ENCODE data around the gene STK10. TPM values are rescaled to one million over a fixed set of nuclear protein-coding genes. Genes with fewer than 3 reads are reported as not detected.

The STK10 gene
- total and polyA plus RNA-seq, 9 of the 15 experiments (the other 6 are each of a cell fraction or from before 2014, with no cell fraction given), result 0.30 to 6.7 (median 2.4) TPM

DNA sequence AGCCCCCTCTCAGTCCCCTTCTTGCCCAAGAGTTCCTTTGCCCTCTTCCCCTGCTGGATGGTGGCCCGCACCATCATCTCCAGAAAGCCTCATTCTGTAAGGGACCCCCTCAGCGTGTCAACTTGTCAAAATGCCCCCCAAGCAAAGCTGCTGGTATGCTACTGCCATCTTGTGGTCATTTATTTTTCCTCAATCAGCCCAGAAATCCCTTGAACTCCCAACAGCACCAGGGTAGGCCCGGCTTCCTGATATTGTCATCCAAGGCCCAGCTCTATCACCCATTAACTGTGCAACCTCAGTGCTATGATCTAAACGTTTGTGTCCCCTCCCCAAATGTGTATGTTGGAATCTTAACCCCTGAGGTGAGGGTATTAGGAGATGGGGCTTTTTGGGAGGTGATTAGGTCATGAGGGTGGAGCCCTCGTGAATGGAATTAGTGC, 128.3 kb downstream of the STK10 start (continued):
- TF ChIP-seq, protein P1, sequence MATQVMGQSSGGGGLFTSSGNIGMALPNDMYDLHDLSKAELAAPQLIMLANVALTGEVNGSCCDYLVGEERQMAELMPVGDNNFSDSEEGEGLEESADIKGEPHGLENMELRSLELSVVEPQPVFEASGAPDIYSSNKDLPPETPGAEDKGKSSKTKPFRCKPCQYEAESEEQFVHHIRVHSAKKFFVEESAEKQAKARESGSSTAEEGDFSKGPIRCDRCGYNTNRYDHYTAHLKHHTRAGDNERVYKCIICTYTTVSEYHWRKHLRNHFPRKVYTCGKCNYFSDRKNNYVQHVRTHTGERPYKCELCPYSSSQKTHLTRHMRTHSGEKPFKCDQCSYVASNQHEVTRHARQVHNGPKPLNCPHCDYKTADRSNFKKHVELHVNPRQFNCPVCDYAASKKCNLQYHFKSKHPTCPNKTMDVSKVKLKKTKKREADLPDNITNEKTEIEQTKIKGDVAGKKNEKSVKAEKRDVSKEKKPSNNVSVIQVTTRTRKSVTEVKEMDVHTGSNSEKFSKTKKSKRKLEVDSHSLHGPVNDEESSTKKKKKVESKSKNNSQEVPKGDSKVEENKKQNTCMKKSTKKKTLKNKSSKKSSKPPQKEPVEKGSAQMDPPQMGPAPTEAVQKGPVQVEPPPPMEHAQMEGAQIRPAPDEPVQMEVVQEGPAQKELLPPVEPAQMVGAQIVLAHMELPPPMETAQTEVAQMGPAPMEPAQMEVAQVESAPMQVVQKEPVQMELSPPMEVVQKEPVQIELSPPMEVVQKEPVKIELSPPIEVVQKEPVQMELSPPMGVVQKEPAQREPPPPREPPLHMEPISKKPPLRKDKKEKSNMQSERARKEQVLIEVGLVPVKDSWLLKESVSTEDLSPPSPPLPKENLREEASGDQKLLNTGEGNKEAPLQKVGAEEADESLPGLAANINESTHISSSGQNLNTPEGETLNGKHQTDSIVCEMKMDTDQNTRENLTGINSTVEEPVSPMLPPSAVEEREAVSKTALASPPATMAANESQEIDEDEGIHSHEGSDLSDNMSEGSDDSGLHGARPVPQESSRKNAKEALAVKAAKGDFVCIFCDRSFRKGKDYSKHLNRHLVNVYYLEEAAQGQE (IDR thresholded peaks at IDR 0.05; ENCODE audit: borderline replicate concordance), result peak; percentile 65
- TF ChIP-seq, protein P1 (CRISPR knock-in tag; IDR thresholded peaks at IDR 0.05; ENCODE audit: low read depth), result no peak
- TF ChIP-seq SMC3 (conservative IDR thresholded peaks at IDR 0.05; ENCODE audit: insufficient read depth, low read depth, low read length), result peak; percentile 66; the same call in 1 of the 2 replicates
- peak; percentile 33; the same call in 1 of the 2 replicates for TF ChIP-seq CC2D1A (IDR thresholded peaks at IDR 0.05)
- TF ChIP-seq ZNF24 (IDR thresholded peaks at IDR 0.05), result no peak
